PC-3 (cell line): ENCODE results near the gene ENOPH1.

Experiments used
- EZH2 ChIP-seq: fragments of 300-600 bp; sonication (generic); IDR thresholded peaks from one replicate; pipeline ENCODE4 v1.6.1; 2017; ENCODE audit warnings: antibody characterized with exemption, mild to moderate bottlenecking, low read length; ENCODE audit not compliant: unreplicated experiment
- TF ChIP-seq, protein P1 (sequence below): fragments of 300-600 bp; sonication (generic); conservative IDR thresholded peaks from 2 replicates; pipeline ENCODE4 v1.5.1; 2017; ENCODE audit warnings: antibody characterized with exemption, low read depth, mild to moderate bottlenecking, low read length

- TF ChIP-seq, protein P1, sequence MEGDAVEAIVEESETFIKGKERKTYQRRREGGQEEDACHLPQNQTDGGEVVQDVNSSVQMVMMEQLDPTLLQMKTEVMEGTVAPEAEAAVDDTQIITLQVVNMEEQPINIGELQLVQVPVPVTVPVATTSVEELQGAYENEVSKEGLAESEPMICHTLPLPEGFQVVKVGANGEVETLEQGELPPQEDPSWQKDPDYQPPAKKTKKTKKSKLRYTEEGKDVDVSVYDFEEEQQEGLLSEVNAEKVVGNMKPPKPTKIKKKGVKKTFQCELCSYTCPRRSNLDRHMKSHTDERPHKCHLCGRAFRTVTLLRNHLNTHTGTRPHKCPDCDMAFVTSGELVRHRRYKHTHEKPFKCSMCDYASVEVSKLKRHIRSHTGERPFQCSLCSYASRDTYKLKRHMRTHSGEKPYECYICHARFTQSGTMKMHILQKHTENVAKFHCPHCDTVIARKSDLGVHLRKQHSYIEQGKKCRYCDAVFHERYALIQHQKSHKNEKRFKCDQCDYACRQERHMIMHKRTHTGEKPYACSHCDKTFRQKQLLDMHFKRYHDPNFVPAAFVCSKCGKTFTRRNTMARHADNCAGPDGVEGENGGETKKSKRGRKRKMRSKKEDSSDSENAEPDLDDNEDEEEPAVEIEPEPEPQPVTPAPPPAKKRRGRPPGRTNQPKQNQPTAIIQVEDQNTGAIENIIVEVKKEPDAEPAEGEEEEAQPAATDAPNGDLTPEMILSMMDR: no peak
- TF ChIP-seq EZH2: no peak
These were observed at the start of gene ENOPH1, which contains the start of gene HNRNPDL for GRCh38 chr4:82430193-82430963.
